Amniotic epithelial cell (primary cell): ENCODE results near the gene ESR1.

Experiments
- DNase-seq: peaks from one replicate; pipeline ENCODE4 v3.0.0-alpha.2; 2010; ENCODE audit warnings: low read depth

Gene ESR1

DNA sequence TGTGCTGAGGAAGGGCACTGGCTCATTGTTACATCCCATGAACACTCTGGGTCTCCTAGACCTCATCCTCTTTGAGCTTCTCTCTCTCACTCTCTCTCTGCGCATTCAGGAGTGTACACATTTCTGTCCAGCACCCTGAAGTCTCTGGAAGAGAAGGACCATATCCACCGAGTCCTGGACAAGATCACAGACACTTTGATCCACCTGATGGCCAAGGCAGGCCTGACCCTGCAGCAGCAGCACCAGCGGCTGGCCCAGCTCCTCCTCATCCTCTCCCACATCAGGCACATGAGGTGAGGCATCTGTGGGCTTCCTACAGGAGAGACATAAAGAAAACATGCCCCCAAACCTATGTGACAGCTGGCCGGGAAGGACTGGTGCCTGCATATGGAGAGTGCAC lies 286.8 kb downstream of the ESR1 start:
- DNase-seq: no peak

GRCh38 chr6:152094992-152095592 lies 287.6 kb downstream of the ESR1 start:
- peak; percentile 99 for DNase-seq

GRCh38 chr6:152096863-152097496 lies 289.5 kb downstream of the ESR1 start:
- peak; percentile 80 for DNase-seq

GRCh38 chr6:152098683-152099082 lies 291.2 kb downstream of the ESR1 start:
- no peak for DNase-seq

DNA sequence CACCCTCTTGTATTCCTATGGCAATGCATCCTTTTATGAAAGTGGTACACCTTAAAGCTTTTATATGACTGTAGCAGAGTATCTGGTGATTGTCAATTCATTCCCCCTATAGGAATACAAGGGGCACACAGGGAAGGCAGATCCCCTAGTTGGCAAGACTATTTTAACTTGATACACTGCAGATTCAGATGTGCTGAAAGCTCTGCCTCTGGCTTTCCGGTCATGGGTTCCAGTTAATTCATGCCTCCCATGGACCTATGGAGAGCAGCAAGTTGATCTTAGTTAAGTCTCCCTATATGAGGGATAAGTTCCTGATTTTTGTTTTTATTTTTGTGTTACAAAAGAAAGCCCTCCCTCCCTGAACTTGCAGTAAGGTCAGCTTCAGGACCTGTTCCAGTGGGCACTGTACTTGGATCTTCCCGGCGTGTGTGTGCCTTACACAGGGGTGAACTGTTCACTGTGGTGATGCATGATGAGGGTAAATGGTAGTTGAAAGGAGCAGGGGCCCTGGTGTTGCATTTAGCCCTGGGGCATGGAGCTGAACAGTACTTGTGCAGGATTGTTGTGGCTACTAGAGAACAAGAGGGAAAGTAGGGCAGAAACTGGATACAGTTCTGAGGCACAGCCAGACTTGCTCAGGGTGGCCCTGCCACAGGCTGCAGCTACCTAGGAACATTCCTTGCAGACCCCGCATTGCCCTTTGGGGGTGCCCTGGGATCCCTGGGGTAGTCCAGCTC lies 292.1 kb downstream of the ESR1 start:
- DNase-seq: no peak

DNA sequence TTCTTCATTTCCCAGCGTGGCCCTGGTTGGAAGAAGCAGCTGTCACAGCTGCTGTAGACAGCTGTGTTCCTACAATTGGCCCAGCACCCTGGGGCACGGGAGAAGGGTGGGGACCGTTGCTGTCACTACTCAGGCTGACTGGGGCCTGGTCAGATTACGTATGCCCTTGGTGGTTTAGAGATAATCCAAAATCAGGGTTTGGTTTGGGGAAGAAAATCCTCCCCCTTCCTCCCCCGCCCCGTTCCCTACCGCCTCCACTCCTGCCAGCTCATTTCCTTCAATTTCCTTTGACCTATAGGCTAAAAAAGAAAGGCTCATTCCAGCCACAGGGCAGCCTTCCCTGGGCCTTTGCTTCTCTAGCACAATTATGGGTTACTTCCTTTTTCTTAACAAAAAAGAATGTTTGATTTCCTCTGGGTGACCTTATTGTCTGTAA lies 292.7 kb downstream of the ESR1 start:
- DNase-seq: peak; percentile 38

GRCh38 chr6:152107973-152108372 lies 300.5 kb downstream of the ESR1 start:
- no peak for DNase-seq

GRCh38 chr6:152110886-152111820 lies 303.7 kb downstream of the ESR1 start:
- peak; percentile 85 for DNase-seq

DNA sequence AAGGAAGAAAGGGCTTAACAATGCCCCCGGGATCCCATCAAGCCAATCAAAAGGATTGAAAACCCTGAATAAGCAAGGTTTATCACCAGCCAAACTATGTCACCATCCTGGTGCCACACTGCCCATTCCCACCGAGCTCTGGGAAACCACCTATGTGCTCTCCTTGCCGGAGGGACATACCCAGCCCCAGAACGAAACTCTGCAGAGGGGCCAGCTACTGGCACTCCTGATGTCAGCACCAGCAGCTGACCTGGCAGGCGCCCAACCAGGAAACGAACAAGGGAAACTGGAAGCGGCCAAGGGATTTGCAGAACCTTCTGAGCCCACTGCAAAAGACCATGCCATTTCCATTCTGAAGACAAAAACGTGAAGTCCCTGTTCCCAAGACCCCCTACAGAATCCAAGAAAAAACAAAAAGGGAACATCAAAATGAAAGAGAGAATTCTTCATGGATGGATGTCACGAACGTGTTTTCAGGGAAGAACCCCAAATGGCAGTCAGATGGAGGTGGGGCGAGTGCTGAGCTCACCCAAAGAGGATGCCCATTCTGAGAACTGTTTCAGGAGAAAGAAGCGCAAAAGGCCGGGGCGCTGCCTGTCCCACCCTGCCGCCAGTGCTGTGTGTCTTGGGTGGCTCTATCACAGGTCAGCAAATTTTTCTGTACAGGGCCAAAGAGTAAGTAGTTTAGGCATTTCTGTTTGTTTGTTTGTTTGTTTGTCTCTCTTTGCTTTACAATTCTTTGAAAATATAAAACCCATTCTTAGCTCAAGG lies 305.2 kb downstream of the ESR1 start:
- DNase-seq: no peak

- DNase-seq: peak; percentile 97
Observed at GRCh38 chr6:152117156-152118133, 310.0 kb downstream of the ESR1 start.

GRCh38 chr6:152118224-152118623 lies 310.7 kb downstream of the ESR1 start:
- DNase-seq: no peak

DNA sequence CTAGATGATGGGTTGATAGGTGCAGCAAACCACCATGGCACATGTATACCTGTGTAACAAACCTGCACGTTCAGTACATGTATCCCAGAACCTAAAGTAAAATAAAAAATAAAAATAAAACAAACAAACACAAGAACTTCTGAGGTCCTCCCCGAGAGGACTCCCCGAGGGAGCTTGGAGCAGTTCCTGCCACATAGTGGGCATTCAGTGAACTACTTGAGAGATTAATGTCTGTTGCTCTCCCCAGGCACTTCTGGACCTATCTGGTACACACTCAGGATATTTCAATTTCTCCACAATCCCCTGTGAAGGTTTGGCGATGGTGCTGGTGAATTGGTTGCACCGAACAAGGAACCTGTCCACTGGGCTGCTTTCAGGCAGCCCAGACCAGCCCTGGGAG lies 311.2 kb downstream of the ESR1 start:
- DNase-seq: no peak

DNA sequence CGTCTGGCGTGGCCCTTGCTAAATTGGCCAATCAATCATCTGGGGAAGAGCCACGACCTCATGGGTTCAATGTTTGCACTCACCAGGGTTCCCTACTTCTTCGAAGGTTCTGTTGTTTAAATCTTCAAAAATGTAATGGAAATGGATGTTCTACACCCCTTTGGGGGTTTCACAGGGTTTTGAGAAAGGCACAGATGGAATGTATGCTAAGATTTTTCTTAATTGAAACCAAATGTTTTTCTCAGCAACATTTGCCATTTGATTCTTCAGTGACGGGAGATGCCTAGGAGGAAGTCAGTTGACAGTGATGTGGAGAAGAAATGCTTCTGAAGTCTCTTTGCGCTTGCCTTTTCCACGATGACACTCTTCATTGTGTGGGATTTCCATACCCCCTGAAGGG lies 312.3 kb downstream of the ESR1 start:
- DNase-seq: no peak

GRCh38 chr6:152121910-152122309 lies 314.4 kb downstream of the ESR1 start:
- no peak for DNase-seq

- DNase-seq: no peak
Observed at GRCh38 chr6:152122434-152122833, 315.0 kb downstream of the ESR1 start.

DNA sequence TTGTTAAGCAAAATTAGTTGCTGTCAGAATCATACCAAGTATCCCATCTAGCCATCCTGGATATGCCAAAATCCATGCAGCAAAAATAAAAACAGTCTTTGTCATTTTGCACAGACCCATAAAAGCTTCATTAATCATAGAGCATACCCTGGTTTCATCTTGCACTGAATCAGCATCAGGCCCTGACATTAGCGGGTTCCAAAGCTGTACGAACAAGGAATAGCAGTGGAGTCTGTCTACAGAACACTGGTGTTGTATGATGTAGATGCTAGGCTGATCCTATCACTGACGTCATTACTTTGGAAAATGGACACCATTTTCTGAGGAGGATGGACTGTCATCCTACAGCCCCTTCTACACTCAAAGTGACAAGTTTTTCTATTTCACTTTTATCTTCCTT lies 315.6 kb downstream of the ESR1 start:
- no peak for DNase-seq

- peak; percentile 70 for DNase-seq
Observed at GRCh38 chr6:152124429-152125074, 317.1 kb downstream of the ESR1 start.

- peak; percentile 32 for DNase-seq
Observed at GRCh38 chr6:152127432-152128165, 320.1 kb downstream of the ESR1 start.

DNA sequence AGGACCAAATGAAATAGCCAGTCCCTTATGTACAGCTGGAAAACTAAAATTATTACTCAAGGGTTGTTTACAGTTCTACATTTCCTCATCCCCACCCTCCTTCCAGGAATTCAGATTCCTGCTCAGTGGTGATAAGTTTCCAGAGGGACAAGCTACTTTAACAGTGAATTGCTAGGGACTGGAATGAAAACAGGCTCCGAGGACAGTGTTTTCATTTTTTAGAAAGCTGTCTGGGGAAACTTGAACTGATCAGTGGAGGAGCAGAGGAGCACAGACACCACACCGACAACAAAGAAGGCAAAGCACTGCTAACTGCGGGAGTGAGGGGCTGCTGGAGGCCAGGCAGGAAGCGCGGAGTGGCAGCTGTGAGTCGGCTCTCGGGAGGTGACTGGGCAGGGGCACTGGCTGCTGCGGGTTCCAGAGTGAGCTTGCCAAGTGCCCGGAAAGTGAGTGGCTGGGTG lies 322.2 kb downstream of the ESR1 start:
- peak; percentile 71 for DNase-seq
